Common myeloid progenitor, CD34-positive (primary cell): ENCODE measurements around the gene TTLL3.
"Not testable (repeated sequence)": the region's sequence is repeated elsewhere in the genome, so short reads cannot be mapped to it uniquely, and the experiment has no call there.

Source experiments
- CTCF ChIA-PET: fragments of 350-600 bp; sonication (Branson Sonifier 250); formaldehyde crosslinking; loops from one replicate; lab custom pipeline; 2021; ENCODE audit warnings: antibody characterized with exemption; lab: Charles Lee
- POLR2A ChIA-PET: fragments of 350-600 bp; sonication (Branson Sonifier 250); formaldehyde crosslinking; loops from one replicate; lab custom pipeline; 2021; ENCODE audit warnings: antibody characterized with exemption; lab: Charles Lee
- DNase-seq, 3 donors: peaks; one replicate each; pipeline versions ENCODE4 v3.0.0 to v3.0.0-alpha.2; 2013
- H3K27ac ChIP-seq, 2 experiments: 1 replicate in 1 of 2; 2 replicates in 1 of 2; pipeline ENCODE4 v1.7.0; 2013; ENCODE audit warnings: inconsistent platforms in 2 of 2, low read length in 2 of 2, mild to moderate bottlenecking in 2 of 2, low read depth in 1 of 2, moderate library complexity in 1 of 2; ENCODE audit not compliant: severe bottlenecking in 2 of 2, insufficient read depth in 1 of 2, poor library complexity in 1 of 2
- H3K27me3 ChIP-seq, 5 experiments: replicated peaks in 2 of 5; 1 replicate in 3 of 5; 2 replicates in 2 of 5; pipeline versions ENCODE4 v1.6.1 to v1.7.0; 2013; ENCODE audit warnings: low read length in 4 of 5, mild to moderate bottlenecking in 2 of 5, moderate library complexity in 2 of 5, inconsistent platforms in 1 of 5; ENCODE audit not compliant: insufficient read depth in 5 of 5, control insufficient read depth in 4 of 5
- H3K36me3 ChIP-seq, 4 experiments: 1 replicate in 2 of 4; 2 replicates in 2 of 4; pipeline versions ENCODE4 v1.6.1 to v1.7.0; 2013; ENCODE audit warnings: low read length in 3 of 4, control low read depth in 1 of 4, mild to moderate bottlenecking in 1 of 4; ENCODE audit not compliant: control insufficient read depth in 4 of 4, insufficient read depth in 4 of 4
- H3K4me1 ChIP-seq, 4 experiments: 1 replicate in 3 of 4; 2 replicates in 1 of 4; pipeline versions ENCODE4 v1.6.1 to v1.7.1; 2013; ENCODE audit warnings: low read length in 3 of 4, mild to moderate bottlenecking in 3 of 4, control low read depth in 1 of 4, inconsistent platforms in 1 of 4, moderate library complexity in 1 of 4; ENCODE audit not compliant: control insufficient read depth in 4 of 4, insufficient read depth in 4 of 4; ENCODE audit errors: control extremely low read depth in 1 of 4
- H3K4me3 ChIP-seq, 7 experiments: 1 replicate in 4 of 7; 2 replicates in 3 of 7; pipeline versions ENCODE4 v1.5.1 to v1.7.0; 2013; ENCODE audit warnings: mild to moderate bottlenecking in 7 of 7, low read length in 6 of 7, moderate library complexity in 6 of 7, inconsistent platforms in 2 of 7, low read depth in 2 of 7, control low read depth in 1 of 7; ENCODE audit not compliant: insufficient read depth in 4 of 7, control insufficient read depth in 1 of 7; ENCODE audit errors: extremely low read depth in 1 of 7
- H3K9me3 ChIP-seq, 5 experiments: 1 replicate in 4 of 5; 2 replicates in 1 of 5; pipeline versions ENCODE4 v1.6.1 to v1.7.1; 2013; ENCODE audit warnings: low read length in 4 of 5, mild to moderate bottlenecking in 2 of 5, inconsistent platforms in 1 of 5, low read depth in 1 of 5, moderate library complexity in 1 of 5; ENCODE audit not compliant: control insufficient read depth in 4 of 5, insufficient read depth in 2 of 5; ENCODE audit errors: control extremely low read depth in 1 of 5
- WGBS: methylation state at CpG from one replicate; pipeline ENCODE4 v1.1.5; 2013; ENCODE audit not compliant: insufficient coverage; 5-methylcytosine and 5-hydroxymethylcytosine counted together

Gene TTLL3

GRCh38 chr3:9846931-9847488, 36.9 kb downstream of the TTLL3 start:
- peaks cover 0 to 5% (median 0%) of the 10 kb centered on the region in 4 experiments for H3K36me3 ChIP-seq
- ChIA-PET CTCF (interaction anchor here (0.7 to 1.8 kb wide), 6 partner anchors 9 to 85 kb away, joined by 3 to 8 read pairs (median 4); no protein-coding TSS in a partner anchor), POLR2A (no interaction called here)
- no peak overlapping the region for H3K4me3 ChIP-seq
- H3K9me3 ChIP-seq: no peaks in the 10 kb centered on the region
- 97% methylated on average over 5 of the region's 6 CpGs for whole genome bisulfite sequencing
- H3K27ac ChIP-seq: no peak overlapping the region
- no peak for DNase-seq
- no peaks in the 10 kb centered on the region for H3K27me3 ChIP-seq
- H3K4me1 ChIP-seq: peaks cover 4 to 30% (median 18%) of the 10 kb centered on the region in 4 experiments

- H3K36me3 ChIP-seq, H3K27ac ChIP-seq, DNase-seq, H3K9me3 ChIP-seq, H3K27me3 ChIP-seq, POLR2A ChIA-PET, H3K4me3 ChIP-seq: not testable (repeated sequence)
- 100% methylated on average over 2 of the region's 9 CpGs for WGBS
- CTCF ChIA-PET: interaction anchor here (1.5 kb wide), 1 partner anchor 67 kb away, joined by 5 read pairs; no protein-coding TSS in a partner anchor
- peaks cover 4 to 22% (median 15%) of the 10 kb centered on the region in 4 experiments for H3K4me1 ChIP-seq
Measured at GRCh38 chr3:9847870-9848269, 37.8 kb downstream of the TTLL3 start.

- CTCF ChIA-PET: interaction anchor here (1.0 to 1.5 kb wide), 2 partner anchors 29 to 66 kb away, joined by 3 to 5 read pairs; no protein-coding TSS in a partner anchor
- POLR2A ChIA-PET: not testable (repeated sequence)
Measured at GRCh38 chr3:9848860-9849259, 38.8 kb downstream of the TTLL3 start.

GRCh38 chr3:9851383-9851782, 41.3 kb downstream of the TTLL3 start:
- H3K4me1 ChIP-seq, H3K9me3 ChIP-seq, POLR2A ChIA-PET, H3K27ac ChIP-seq, H3K36me3 ChIP-seq, H3K27me3 ChIP-seq, H3K4me3 ChIP-seq, DNase-seq: not testable (repeated sequence)
- CTCF ChIA-PET: interaction anchor here (1.3 kb wide), 1 partner anchor 10 kb away, joined by 3 read pairs; no protein-coding TSS in a partner anchor
- WGBS: 98% methylated on average over 5 of the region's 6 CpGs

More at GRCh38 chr3:9848860-9849259, 38.8 kb downstream of the TTLL3 start:
- not testable (repeated sequence) for H3K27me3 ChIP-seq, H3K36me3 ChIP-seq, H3K27ac ChIP-seq, H3K4me3 ChIP-seq, H3K9me3 ChIP-seq
- no CpG with 5 or more reads among the region's 4 CpGs for WGBS
- DNase-seq: peak in 2 of 3 donors; percentile 62 to 67
- H3K4me1 ChIP-seq: peaks cover 4 to 14% (median 9%) of the 10 kb centered on the region in 4 experiments

GRCh38 chr3:9851926-9852325, 41.9 kb downstream of the TTLL3 start:
- WGBS: 99% methylated on average over 6 of the region's 6 CpGs
- POLR2A ChIA-PET: not testable (repeated sequence)

GRCh38 chr3:9852528-9852927, 42.5 kb downstream of the TTLL3 start:
- H3K27me3 ChIP-seq: no peaks in the 10 kb centered on the region
- no peak overlapping the region for H3K27ac ChIP-seq
- H3K4me3 ChIP-seq: no peak overlapping the region
- no peaks in the 10 kb centered on the region for H3K4me1 ChIP-seq
- 98% methylated on average over 5 of the region's 6 CpGs for WGBS
- POLR2A ChIA-PET: no interaction called here
- no peak for DNase-seq
- no peaks in the 10 kb centered on the region for H3K9me3 ChIP-seq
- no peaks in the 10 kb centered on the region for H3K36me3 ChIP-seq
- CTCF ChIA-PET: interaction anchor here (1.3 kb wide), 1 partner anchor 9 kb away, joined by 3 read pairs; no protein-coding TSS in a partner anchor

More at GRCh38 chr3:9851926-9852325, 41.9 kb downstream of the TTLL3 start:
- not testable (repeated sequence) for DNase-seq, H3K36me3 ChIP-seq, H3K4me3 ChIP-seq, H3K27ac ChIP-seq, H3K27me3 ChIP-seq, H3K9me3 ChIP-seq, H3K4me1 ChIP-seq
- CTCF ChIA-PET: interaction anchor here (1.3 kb wide), 1 partner anchor 9 kb away, joined by 3 read pairs; no protein-coding TSS in a partner anchor

- H3K27ac ChIP-seq, H3K4me1 ChIP-seq, H3K9me3 ChIP-seq, H3K36me3 ChIP-seq, H3K27me3 ChIP-seq, POLR2A ChIA-PET, H3K4me3 ChIP-seq, DNase-seq: not testable (repeated sequence)
- CTCF ChIA-PET: interaction anchor here (1.0 to 1.2 kb wide), 3 partner anchors 9 to 77 kb away, joined by 3 to 5 read pairs (median 4); no protein-coding TSS in a partner anchor
- 96% methylated on average over 7 of the region's 11 CpGs for WGBS
Measured at GRCh38 chr3:9854291-9854940, 44.4 kb downstream of the TTLL3 start.
